Heart left ventricle (tissue), 16 donors: Measurements from ENCODE around the gene CGB7. TPM values are rescaled to one million over a fixed set of nuclear protein-coding genes. Genes with fewer than 3 reads are reported as not detected.

ENCODE experiments used
- ATAC-seq, 4 donors: fragments of 200-7000 bp; cut with Tn5 transposase; one replicate each; pipeline ENCODE4 v1.9.1; 2020 to 2022; ENCODE audit warnings: moderate library complexity in 4 of 4, mild to moderate bottlenecking in 3 of 4, moderate number of reproducible peaks in 1 of 4
- DNase-seq, 5 donors: peaks; one replicate each; pipeline ENCODE4 v3.0.0-alpha.2; 2020
- H3K27ac ChIP-seq, 12 donors: fragments of 200-600 bp; sonication (generic) in 4 of 12; one replicate each; pipeline versions ENCODE4 v1.5.0 to v1.8.0; 2016 to 2022; ENCODE audit warnings: mild to moderate bottlenecking in 2 of 12
- H3K27me3 ChIP-seq, 9 donors: fragments of 200-600 bp; sonication (generic) in 2 of 9; one replicate each; pipeline versions ENCODE4 v1.5.1 to v1.8.0; 2016 to 2022; ENCODE audit warnings: mild to moderate bottlenecking in 3 of 9
- H3K36me3 ChIP-seq, 9 donors: fragments of 200-600 bp; sonication (generic) in 2 of 9; one replicate each; pipeline versions ENCODE4 v1.5.0 to v1.8.0; 2018 to 2022; ENCODE audit warnings: mild to moderate bottlenecking in 2 of 9
- H3K4me1 ChIP-seq, 12 donors: fragments of 200-600 bp; sonication (generic) in 4 of 12; one replicate each; pipeline versions ENCODE4 v1.5.0 to v1.8.0; 2016 to 2022; ENCODE audit warnings: mild to moderate bottlenecking in 3 of 12
- H3K4me3 ChIP-seq, 12 donors: fragments of 200-600 bp; sonication (generic) in 4 of 12; one replicate each; pipeline versions ENCODE4 v1.5.0 to v1.8.0; 2017 to 2022; ENCODE audit warnings: mild to moderate bottlenecking in 9 of 12, moderate library complexity in 4 of 12
- H3K9me3 ChIP-seq, 12 donors: fragments of 200-600 bp; sonication (generic) in 4 of 12; one replicate each; pipeline versions ENCODE4 v1.5.0 to v1.8.0; 2016 to 2022; ENCODE audit warnings: mild to moderate bottlenecking in 1 of 12
- CTCF ChIP-seq, 12 donors: fragments of 200-600 bp; sonication (generic) in 4 of 12; IDR thresholded peaks; one replicate each; pipeline versions ENCODE4 v1.5.0 to v1.8.0; 2018 to 2022; ENCODE audit warnings: antibody characterized with exemption in 12 of 12, mild to moderate bottlenecking in 5 of 12
- POLR2A ChIP-seq, 2 donors: fragments of 450-650 bp; IDR thresholded peaks; one replicate each; pipeline ENCODE4 v1.6.1; 2017; ENCODE audit warnings: antibody characterized with exemption in 2 of 2, mild to moderate bottlenecking in 2 of 2, moderate library complexity in 2 of 2
- WGBS, 4 donors: extraction: QIAGEN DNeasy Blood & Tissue Kit in 2 of 4; methylation state at CpG; one replicate each; pipeline versions ENCODE4 v1.1.5 to v1.1.7; 2013 to 2018; 5-methylcytosine and 5-hydroxymethylcytosine counted together
- intact Hi-C, 10 donors: fragments of 100-400 bp; cut with DNase I; formaldehyde crosslinking; loops; one replicate each; pipeline versions ENCODE4 v1.11.1 to v1.14.2; 2022
- polyA plus RNA-seq, 2 donors: library from polyadenylated mRNA; stranded (reverse); fragments of 200-250 nt; gene quantifications; one replicate each; pipeline ENCODE4 v1.2.3, GENCODE V29; 2013
- total RNA-seq, 9 donors: library from RNA; depleted of rRNA in 2 of 9; stranded (reverse); fragments of >200 nt in 2 of 9; fragmentation: NEBNext Ultra II Directional in 3 of 9; extraction: Animal tissue kit (Norgen Biotek cat#: 25700) in 3 of 9; gene quantifications; one replicate each; pipeline versions ENCODE4 v1.1.0 to v1.2.4, GENCODE V29; 2016 to 2023
- donor health status: ischemic (EF 13 %, LVEDD 7.1; RV severe dilation, severe dysfunction).
- donor health status: healthy with polysubstance abuse.
- donor health status: DM: no; HTN: yes; CAD: no.
- donor health status: DM: no; HTN: no; CAD: no.
- donor health status: ischemic (EF 25% LVEDD 6.9; RV normal size, moderate dysfunction).
- donor health status: ischemic (EF 25% LVEDD 5.7; RV mildly dilated, moderate dysfunction).
- donor health status: healthy.
- donor health status: DM: yes; HTN: yes; CAD: no.
- donor health status: ischemic (EF 35%, LVEDD 5.7; RV mildly dilated, moderate dysfunction).
- donor health status: nonischemic (EF 11% LVEDD 7.7; RV severe dilation, severe dysfunction).
- donor health status: DM: yes; HTN: yes; CAD: no.
- donor health status: PGD.
- donor health status: ischemic (EF 29% LVEDD 5.4; RV normal size, mild dysfunction).
- donor health status: nonischemic (EF 23%, LVEDD 6.1; RV moderate dilation, normal function).

Gene CGB7
- total and polyA plus RNA-seq, 11 donors: 0.08 to 0.27 (median 0.08) TPM; not detected in 8

- 85 to 91% (median 88%) methylated on average over 23 to 33 of the region's 33 CpGs for WGBS, 4 donors
- intact Hi-C loops: no loop called here
- no peak for TF ChIP-seq CTCF (IDR thresholded peaks at IDR 0.05)
- no peak for TF ChIP-seq POLR2A (IDR thresholded peaks at IDR 0.05)
- H3K4me1 ChIP-seq: peaks cover 0 to 4% (median 0%) of the 10 kb centered on the region in 12 donors
- no peak for DNase-seq
- ATAC-seq: no peak
- H3K27ac ChIP-seq: no peak overlapping the region
- H3K27me3 ChIP-seq: no peaks in the 10 kb centered on the region
- peaks cover 0 to 100% (median 96%) of the 10 kb centered on the region in 9 donors for H3K36me3 ChIP-seq
- no peak overlapping the region for H3K4me3 ChIP-seq
- H3K9me3 ChIP-seq: no peaks in the 10 kb centered on the region
Observed at GRCh38 chr19:49103331-49104085, 46.0 kb upstream of the CGB7 start.

GRCh38 chr19:49102303-49102702 is 44.8 kb upstream of the CGB7 start:
- Histone ChIP-seq H3K27ac (no peak overlapping the region), H3K27me3 (no peaks in the 10 kb centered on the region), H3K36me3 (peaks cover 0 to 100% (median 91%) of the 10 kb centered on the region in 9 donors), H3K9me3 (no peaks in the 10 kb centered on the region), H3K4me1 (peaks cover 0 to 11% (median 4%) of the 10 kb centered on the region in 12 donors), H3K4me3 (no peak overlapping the region)
- no peak for TF ChIP-seq CTCF (IDR thresholded peaks at IDR 0.05)
- no peak for TF ChIP-seq POLR2A (IDR thresholded peaks at IDR 0.05)
- DNase-seq (no peak), ATAC-seq (no peak)
- WGBS, 4 donors: 86 to 90% (median 88%) methylated on average over 11 to 12 of the region's 12 CpGs
- intact Hi-C loops: no loop called here

- Histone ChIP-seq H3K4me3 (no peak overlapping the region), H3K36me3 (peaks cover 0 to 100% (median 87%) of the 10 kb centered on the region in 9 donors), H3K4me1 (peaks cover 0 to 11% (median 5%) of the 10 kb centered on the region in 12 donors), H3K27me3 (no peaks in the 10 kb centered on the region), H3K9me3 (no peaks in the 10 kb centered on the region), H3K27ac (no peak overlapping the region)
- intact Hi-C loops: no loop called here
- whole genome bisulfite sequencing, 4 donors: 87% methylated on average over 12 of the region's 12 CpGs
- TF ChIP-seq POLR2A (IDR thresholded peaks at IDR 0.05) (no peak), CTCF (IDR thresholded peaks at IDR 0.05) (no peak)
- no peak for DNase-seq
- ATAC-seq: no peak
Observed at GRCh38 chr19:49101160-49101559, 43.6 kb upstream of the CGB7 start.

- TF ChIP-seq CTCF (IDR thresholded peaks at IDR 0.05): no peak
- peaks cover 0 to 99% (median 81%) of the 10 kb centered on the region in 9 donors for H3K36me3 ChIP-seq
Observed at GRCh38 chr19:49098795-49099194, 41.2 kb upstream of the CGB7 start.

More at GRCh38 chr19:49098795-49099194, 41.2 kb upstream of the CGB7 start:
- no peaks in the 10 kb centered on the region for H3K27me3 ChIP-seq
- no peak for DNase-seq
- peaks cover 0 to 32% (median 19%) of the 10 kb centered on the region in 12 donors for H3K4me1 ChIP-seq
- no peak overlapping the region for H3K27ac ChIP-seq
- intact Hi-C loops: loop anchor here in 9 of 10 donors (1.0 to 5.0 kb wide), 6 partner anchors 47 to 110 kb away; no protein-coding TSS in a partner anchor
- WGBS, 4 donors: 72 to 85% (median 76%) methylated on average over 4 of the region's 4 CpGs
- H3K4me3 ChIP-seq: no peak overlapping the region
- no peaks in the 10 kb centered on the region for H3K9me3 ChIP-seq
- ATAC-seq: no peak
